HG02885 (cell line): Measurements from ENCODE around the gene KIF5C.
A peak's percentile ranks its signal among the peaks of the same experiment; 100 is the strongest.

Experiments
- ATAC-seq: cut with Tn5 transposase; IDR thresholded peaks from one replicate; pipeline ENCODE4 v1.9.1; 2021; ENCODE audit warnings: mild to moderate bottlenecking; ENCODE audit not compliant: unreplicated experiment, poor library complexity

Gene KIF5C

DNA sequence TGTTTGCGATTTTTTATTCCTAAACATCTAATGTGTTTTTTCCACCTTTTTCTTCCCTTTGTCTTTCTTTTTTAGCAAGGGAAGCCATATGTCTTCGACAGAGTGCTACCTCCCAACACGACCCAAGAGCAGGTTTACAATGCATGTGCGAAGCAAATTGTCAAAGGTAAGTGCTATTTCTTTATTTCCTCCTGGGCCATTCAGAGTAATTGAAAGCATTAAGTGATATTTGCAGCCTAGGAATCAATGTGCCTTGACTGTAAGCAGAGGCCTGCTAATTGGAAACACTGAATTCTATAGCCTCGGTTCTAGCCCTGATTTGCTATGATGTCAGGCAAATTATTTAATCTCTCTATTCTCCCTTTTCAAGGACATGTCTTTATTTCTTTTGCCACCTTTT lies 47.0 kb downstream of the KIF5C start:
- ATAC-seq, result no peak

DNA sequence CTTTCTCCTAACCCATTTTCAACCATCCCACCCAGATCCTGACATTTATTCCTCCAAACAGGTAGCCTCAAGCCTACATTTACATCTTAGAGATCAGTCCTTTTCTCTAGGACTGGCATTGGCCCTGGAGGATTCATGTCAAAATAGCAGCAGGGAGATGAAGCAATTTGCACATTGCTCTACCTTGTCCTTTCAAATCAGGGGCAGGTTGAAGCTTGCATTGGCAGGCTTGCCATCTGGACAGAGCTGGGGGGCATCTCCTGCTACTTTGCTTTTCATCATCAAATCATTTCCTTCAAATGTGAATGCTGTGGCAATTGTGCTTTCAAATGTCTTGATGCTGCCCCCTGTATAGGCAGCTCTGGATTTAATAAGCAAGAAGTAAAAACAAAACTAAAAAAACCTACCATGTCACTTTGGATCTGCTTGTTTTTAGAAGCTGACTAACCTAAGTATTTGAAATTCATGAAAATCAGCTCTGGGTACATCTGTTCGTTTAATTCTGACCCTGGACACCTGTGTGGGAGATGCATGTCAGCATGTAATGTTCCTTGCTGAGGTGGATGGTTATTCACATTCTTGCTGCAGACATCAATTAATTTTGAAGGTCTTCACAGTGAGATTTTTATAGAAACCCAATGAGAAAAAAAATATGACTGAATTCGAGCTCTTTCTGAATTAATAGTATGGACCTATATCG lies 47.9 kb downstream of the KIF5C start:
- no peak for ATAC-seq

DNA sequence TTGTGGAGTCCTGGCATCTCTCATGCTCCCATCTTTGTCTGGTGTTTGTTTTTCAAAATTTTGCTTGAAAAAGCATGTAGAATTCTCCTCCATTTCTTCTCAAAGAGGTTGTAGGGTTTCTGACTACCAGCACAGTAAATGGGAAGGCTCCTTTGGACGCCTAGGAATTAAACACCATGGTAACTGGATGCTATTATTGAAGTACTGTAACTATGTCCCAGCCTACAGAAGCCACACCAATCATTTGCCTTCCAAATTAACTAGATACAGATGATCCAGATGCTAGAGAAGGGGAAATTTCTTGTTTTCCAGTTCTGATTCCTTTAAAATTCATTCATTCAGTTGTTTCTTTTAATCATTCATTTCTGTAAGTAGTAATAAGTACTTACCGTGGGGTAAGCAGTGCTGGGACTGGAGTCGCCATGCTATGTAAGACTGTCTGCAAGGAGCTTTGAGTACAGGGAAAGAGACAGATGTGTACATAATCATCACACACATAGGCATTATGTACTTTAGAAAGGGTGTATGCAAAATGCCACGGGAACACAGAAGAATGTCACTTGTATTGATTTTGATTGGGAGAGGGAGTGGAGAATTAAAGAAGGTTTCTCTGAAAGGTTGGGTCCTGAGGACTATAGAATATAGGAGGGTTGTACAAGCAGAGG lies 49.6 kb downstream of the KIF5C start:
- no peak for ATAC-seq

DNA sequence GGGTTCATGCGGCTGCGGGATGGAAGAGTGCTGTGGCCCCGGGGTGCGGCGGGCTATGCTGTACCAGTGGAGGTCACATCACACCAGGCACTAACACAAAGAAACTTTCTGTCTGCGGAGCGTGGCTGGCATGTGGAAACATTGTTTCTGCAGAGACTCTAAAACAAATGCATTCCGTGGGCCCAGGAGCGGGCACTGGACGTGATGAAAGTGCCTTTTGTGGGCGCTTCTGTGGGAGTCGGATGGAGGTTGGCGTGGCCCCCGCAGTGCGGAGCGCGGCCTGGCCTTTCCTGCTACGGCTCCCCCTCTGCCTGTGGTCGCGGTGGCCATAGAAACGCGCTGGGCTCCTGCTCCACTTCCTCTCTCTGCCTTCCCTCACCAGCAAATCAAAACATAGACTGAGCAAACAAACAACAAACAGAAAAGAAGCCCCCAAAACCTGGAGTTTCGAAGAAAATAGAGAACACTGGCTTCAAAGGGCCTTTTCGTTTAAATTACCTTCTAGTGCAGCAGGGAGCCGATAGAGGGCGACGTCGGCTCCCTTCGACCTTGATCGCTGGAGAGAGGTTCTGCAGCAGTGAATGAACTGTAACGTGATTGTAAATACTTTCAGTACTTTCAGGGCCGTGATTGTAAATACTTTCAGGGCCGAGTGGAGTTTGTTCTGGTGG lies 51.4 kb downstream of the KIF5C start:
- peak; percentile 90 for ATAC-seq

DNA sequence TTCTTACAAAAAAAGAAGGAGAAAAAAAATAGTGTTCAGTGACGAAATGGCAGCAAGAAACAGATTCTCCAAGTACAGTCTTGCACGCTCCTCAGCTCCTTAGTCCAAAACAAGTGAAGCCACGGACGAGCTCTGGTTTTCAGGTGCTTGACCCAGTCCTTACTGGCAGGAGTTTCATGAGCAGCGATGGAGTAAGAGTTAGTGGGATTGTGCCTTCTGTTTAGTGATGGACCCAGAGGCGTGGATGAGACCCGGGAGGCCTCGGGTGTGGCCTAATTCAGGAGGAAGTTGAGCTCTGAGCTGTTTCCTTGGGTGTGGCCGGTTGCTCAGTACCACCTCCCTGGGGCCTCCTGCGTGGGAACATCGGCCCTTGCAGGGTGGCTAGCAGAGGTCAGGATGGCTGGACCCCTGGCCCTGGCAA lies 52.0 kb downstream of the KIF5C start:
- ATAC-seq, result peak; percentile 76

DNA sequence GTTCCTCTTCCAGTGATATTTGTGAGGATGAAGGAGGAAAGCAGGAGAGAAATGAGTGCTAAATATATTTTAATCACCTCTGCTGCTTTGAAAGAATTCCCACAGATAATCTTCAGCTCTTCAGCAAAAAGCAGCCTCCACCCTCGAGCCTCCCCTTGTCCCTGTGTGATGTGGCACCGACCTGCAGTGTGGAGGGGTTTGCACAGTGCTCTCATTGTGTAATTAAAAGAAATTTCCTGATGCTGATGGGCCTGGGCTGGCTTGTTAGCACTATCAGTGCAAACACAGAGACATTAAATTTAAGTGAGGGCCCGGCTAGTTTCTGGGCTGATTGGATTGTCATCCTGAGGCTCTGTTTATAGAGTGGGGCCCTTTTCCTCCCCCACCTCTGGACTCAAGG lies 53.4 kb downstream of the KIF5C start:
- no peak for ATAC-seq

DNA sequence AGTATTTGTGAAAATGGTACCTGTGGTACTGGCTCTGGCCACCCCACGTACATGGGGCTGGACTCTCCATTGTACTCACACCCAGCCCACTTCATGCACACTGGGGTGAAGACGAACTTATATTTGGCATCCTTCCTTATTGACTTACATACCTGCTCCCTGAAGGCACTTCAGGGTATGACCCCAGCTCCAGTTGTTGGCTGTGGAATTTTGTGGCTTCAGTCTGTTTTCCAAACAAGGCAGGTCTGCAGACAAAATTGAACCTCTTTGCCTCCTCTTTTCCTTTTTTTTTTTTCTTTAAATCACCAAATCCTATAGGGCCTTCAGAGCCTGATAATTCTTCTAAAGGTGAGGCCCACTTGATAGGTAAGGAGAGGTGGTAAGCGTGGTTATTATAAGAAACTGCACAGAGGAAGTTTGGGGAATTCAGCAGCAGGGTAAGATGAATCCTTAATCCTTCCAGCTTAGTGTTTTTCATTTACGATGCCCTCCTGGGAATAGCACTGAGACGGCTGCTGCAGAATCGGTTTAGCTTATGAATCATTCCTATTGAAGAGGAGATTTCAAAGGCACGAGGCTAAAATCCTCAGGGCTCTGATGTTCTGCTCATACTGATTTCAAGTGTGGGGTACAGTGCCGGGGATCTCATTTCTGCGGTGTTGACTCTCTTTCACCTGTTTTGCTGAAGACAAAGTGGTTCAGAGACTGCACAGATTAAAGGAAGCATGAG lies 55.2 kb downstream of the KIF5C start:
- ATAC-seq, result no peak

DNA sequence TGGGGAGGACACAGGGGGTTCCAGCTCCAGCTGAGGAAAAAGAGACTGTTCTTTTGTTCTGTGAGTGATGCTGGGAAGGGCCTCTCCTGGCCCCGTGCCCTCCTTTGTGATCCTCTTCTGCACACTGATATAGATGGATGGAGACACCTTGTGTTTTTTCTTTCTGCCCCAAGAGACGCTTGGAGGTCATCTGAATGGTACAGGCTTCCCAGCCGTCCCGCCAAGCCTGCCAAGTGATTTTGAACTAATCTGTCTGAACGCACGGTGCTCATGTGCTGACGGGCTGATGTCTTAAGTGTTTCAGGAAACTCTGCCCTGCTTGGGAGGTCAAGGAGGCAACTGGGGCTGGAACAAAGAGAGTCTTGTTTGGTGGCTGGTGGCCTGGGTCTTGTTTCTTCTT lies 57.5 kb downstream of the KIF5C start:
- ATAC-seq, result no peak

DNA sequence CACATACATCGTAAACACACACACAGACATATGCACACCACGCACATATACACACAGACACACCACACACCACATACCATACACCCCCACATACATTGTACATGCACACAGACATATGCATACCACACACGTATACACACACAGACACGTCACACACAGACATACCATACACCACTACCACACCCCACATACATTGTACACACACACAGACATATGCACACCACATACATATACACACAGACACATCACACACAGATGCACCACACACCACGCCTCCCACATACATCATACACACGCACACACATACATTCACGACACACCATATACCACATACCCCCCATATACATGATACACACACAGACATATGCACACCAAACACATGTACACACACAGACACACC lies 58.4 kb downstream of the KIF5C start:
- ATAC-seq, result no peak

DNA sequence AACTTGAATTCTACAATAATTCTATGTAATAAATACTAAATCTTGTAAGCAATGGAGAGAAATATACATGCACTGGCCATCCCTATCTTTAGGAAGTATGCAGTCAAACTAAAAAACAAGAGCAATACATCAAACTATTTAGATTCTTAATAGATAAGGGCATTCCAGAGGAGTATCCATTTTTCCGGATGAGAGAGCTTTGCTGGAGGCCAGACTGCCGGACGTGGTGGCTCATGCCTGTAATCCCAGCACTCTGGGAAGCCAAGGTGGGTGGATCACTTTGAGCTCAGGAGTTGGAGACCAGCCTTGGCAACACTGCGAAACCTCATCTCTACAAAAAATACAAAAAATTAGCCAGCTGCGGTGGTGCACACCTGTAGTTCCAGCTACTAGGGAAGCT lies 60.8 kb downstream of the KIF5C start:
- ATAC-seq, result no peak

DNA sequence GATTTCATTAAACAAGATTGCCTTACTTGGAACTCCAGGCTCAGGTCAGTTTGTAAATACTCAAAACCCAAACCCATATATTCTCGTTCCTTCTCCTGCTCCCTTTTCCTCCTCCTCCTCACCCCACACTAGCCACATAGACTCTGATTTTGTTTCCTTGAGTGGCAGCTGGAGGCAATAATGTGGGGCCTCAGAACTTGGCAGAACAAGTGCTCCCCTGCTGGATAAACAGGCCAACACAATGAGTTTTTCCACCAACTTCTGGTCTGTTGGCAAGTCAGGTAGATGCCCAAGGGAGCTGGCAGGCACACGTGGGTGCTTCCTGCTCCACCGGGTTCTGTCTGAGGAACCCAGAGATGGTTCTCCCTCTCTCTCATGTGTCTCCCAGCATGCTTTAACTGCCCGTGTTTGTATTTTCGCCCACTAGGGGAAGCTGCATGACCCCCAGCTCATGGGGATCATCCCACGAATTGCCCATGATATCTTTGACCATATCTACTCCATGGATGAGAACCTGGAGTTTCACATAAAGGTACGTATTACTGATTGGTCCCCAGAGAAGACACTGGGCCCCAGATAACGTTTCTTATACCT lies 61.9 kb downstream of the KIF5C start:
- no peak for ATAC-seq

DNA sequence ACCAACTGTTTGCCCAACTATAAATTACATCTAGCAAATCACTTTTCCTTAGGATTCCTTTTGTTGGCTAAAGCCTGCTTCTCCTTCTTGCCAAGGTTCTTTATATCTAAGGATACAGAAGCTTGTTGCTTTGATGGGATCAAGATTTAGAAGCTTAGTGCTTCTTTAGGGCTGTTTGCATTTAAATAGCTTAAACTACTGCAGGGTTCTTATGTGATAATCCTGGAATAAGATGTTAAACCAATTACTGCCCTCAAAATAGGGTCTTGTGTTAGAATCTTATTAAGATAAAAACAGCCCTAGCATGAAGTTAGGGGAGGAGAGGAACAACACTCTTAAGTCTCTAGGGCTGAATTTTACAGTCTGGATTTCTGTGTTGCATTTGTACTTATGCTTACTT lies 64.2 kb downstream of the KIF5C start:
- no peak for ATAC-seq

DNA sequence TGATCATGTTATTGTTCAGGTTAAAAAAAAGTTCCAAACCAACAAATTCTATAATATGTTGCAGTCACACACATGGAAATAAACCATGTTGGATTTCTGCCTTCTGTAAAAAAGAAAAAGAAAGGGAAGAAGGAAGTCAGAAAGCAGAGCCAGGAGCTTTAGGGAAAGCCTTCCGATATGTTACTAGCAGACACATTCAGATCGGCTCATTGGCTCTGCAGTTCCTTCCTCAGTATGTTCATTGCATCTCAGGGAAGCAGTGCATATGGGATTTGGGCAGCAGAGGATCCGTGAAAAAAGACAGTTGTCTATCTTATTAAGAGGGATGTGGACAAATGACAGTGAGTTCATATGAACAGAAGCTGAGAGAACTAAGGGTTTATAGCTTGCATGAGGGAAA lies 68.1 kb downstream of the KIF5C start:
- ATAC-seq, result no peak

DNA sequence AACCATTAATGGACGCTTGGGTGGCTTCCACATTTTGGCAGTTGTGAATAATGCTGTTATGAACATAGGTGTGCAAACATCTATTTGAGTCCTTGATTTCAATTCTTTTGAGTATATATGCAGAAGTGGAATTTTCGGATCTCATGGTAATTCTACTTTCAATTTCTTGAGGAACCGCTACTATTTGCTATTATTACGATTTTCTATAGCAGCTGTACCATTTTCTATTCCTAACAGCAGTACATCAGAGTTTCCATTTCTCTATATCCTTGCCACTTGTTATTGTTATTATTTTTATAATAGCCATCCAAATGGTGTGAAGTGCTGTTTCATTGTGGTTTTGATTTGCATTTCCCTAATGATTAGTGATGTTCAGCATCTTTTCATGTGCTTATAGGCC lies 69.5 kb downstream of the KIF5C start:
- no peak for ATAC-seq

DNA sequence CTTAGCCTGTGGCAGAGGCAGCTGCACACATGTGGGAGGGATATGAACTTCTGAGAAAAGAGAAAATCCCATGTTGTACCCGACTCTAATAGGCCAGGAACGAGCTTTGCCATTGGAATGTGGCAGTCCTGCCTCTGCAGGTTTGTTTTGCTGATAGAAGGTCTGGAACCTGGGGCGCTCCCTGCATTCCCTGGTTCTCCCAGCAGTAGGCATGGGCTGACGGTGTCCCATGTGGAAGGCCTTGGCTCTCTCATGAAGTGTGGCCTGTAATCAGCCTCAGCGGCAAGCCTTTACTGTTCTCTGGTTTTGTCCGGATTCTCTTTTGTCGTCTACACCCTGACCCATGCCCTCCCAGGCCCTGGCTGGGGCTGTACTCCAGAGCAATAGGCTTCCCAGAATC lies 72.3 kb downstream of the KIF5C start:
- no peak for ATAC-seq

DNA sequence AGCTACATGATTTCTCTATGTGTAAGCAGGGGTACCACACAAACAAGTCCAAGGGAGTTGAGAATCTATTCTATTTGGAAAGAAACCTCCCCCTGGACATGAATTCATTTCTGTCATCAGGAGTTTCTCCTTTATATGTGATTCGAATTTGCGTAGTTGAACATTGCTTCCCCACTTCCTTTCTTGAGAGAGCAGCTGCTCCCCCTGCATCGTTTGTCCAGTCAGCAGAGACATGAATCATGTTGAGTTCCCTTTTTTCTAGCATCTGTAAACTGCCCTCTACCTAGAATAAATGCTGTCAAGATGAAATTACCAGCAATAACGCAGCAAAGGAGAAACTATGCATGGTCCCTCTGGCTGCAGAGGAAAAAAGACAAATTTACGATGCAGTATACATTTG lies 73.8 kb downstream of the KIF5C start:
- ATAC-seq, result no peak

DNA sequence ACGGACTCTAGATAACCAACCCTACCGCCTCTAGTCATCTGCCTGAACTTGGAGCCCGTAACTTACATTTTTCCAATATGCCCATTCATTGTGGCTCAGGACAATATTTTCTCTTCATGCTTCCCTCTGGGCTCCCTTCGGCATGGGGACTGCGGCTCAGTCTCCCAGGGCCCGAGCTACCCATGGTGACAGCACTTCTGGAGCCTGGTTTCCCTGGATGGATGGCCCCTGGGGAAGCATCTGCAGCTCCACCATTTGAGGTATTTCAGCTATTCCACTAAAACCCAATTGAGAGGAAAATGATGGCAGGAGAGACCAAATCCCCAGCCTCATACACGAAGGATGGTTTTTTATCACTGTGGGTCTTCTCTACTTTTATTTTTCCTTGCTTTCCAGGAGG lies 74.3 kb downstream of the KIF5C start:
- ATAC-seq, result no peak

DNA sequence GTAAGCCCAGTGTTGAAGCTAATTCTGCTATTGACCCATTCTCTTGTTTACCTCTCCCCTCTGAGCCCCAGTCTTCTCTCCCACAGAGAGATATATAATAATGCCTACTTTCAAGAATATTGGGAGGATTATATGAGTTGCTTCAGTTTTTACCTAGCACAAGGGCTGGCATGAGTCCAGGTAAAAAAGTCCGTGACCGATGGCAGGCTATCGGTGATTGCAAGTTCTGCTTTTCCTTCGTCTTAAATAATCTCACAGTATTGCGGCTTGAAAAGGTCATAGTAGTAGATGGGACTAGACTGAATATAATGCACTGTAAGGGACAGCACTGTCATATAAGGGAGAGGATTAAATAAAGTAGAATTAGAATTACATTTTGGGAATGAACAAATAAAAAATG lies 77.6 kb downstream of the KIF5C start:
- no peak for ATAC-seq

DNA sequence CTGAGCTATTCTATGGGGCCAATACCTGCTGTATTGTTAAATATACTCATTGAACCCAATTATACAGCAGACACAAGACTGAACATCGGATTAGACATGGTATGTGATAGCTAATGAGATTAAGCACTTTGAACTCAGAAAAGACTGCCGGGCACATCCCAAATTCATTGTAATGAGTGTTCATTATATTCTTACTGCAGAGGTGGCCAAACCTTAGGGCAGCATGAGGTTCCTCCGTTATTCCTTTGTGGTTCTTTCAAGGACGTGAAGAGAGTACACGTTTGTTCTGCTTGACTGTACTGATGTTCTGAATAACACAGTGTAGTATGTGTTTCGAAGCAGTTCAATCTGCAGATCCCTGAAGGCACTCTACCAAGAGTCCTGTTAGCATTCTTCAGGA lies 78.4 kb downstream of the KIF5C start:
- ATAC-seq, result no peak

DNA sequence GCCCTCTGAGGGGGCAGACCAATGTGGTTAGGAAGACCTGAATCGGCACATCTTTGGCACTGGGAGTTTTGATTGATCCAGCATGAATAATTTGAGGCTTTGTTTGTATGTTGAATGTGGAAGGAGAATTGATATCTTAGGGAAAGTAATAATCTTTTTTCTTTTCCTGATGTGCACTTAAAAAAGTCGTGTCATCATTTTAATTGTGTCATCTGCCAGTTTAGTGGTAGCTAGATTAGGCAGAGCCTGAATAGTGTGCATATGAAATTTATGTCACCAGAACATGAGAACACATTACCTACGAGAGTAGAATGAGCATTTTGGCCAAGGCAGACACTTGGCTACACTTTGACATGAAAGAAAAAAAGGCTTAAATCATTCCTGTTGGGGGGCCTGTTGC lies 79.5 kb downstream of the KIF5C start:
- ATAC-seq, result no peak

DNA sequence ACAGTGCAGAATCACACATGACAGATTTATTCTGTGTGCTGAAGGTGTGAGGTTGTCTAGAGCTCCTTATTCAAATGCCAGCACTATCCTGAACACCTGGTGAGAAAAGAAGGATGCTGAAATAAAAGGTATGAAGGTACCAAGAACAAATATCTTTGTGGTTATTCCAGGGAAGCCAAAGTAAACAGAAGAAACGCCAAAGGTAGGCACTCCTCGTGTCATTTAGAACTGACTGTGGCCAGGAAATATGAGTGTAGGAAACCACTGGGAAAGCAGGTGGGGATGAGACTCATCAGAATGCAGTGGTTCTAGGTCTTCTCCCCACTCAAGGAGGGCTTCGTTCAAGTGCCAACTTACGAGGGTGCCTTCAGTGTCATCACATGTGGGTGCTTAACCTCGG lies 80.8 kb downstream of the KIF5C start:
- no peak for ATAC-seq
